CD14-positive monocyte (primary cell): ENCODE data around the gene CSMD2. TPM values are rescaled to one million over a fixed set of nuclear protein-coding genes. Genes with fewer than 3 reads are reported as not detected.

Source experiments
- DNase-seq, 3 donors: peaks; one replicate each; pipeline ENCODE4 v3.0.0-alpha.2; 2011 to 2022
- H2AFZ ChIP-seq: 2 replicates; pipeline ENCODE4 v1.6.0; 2012; ENCODE audit warnings: mild to moderate bottlenecking, low read depth, low read length, inconsistent platforms; ENCODE audit not compliant: insufficient read depth, poor library complexity, severe bottlenecking
- H3K27ac ChIP-seq, 2 donors: 1 replicate in 1 of 2; 2 replicates in 1 of 2; pipeline ENCODE4 v1.5.1; 2012 to 2013; ENCODE audit warnings: low read length in 2 of 2, control low read depth in 1 of 2, inconsistent platforms in 1 of 2, low read depth in 1 of 2, mild to moderate bottlenecking in 1 of 2
- H3K27me3 ChIP-seq, 2 donors: one replicate each; pipeline versions ENCODE4 v1.6.0 to v1.6.1; 2011 to 2013; ENCODE audit warnings: low read length in 2 of 2; ENCODE audit not compliant: control insufficient read depth in 2 of 2, insufficient read depth in 2 of 2
- H3K36me3 ChIP-seq, 2 donors: replicated peaks in 1 of 2; 1 replicate in 1 of 2; 2 replicates in 1 of 2; pipeline versions ENCODE4 v1.5.1 to v1.6.1; 2012 to 2013; ENCODE audit warnings: low read length in 2 of 2, control low read depth in 1 of 2, inconsistent platforms in 1 of 2, mild to moderate bottlenecking in 1 of 2; ENCODE audit not compliant: insufficient read depth in 2 of 2, control insufficient read depth in 1 of 2
- H3K4me1 ChIP-seq, 2 donors: 1 replicate in 1 of 2; 2 replicates in 1 of 2; pipeline versions ENCODE4 v1.5.1 to v1.6.1; 2012 to 2013; ENCODE audit warnings: low read length in 2 of 2, control low read depth in 1 of 2, inconsistent platforms in 1 of 2, mild to moderate bottlenecking in 1 of 2, moderate library complexity in 1 of 2; ENCODE audit not compliant: insufficient read depth in 2 of 2, control insufficient read depth in 1 of 2
- H3K4me2 ChIP-seq: replicated peaks from 2 replicates; pipeline ENCODE3; 2012; ENCODE audit warnings: low read length, moderate library complexity, mild to moderate bottlenecking; ENCODE audit not compliant: poor library complexity, severe bottlenecking; ENCODE audit errors: extremely low read depth
- H3K4me3 ChIP-seq, 3 experiments: fragments of 200-600 bp in 1 of 3; sonication (generic) in 1 of 3; replicated peaks in 1 of 3; 1 replicate in 2 of 3; 2 replicates in 1 of 3; pipeline ENCODE4 v1.5.1; 2011 to 2013; ENCODE audit warnings: low read length in 3 of 3, mild to moderate bottlenecking in 3 of 3, control low read depth in 2 of 3, low read depth in 2 of 3, inconsistent platforms in 1 of 3, moderate library complexity in 1 of 3
- H3K79me2 ChIP-seq: 2 replicates; pipeline ENCODE4 v1.6.0; 2012; ENCODE audit warnings: mild to moderate bottlenecking, control low read depth, inconsistent platforms, low read length, moderate library complexity; ENCODE audit not compliant: insufficient read depth
- H3K9ac ChIP-seq: 2 replicates; pipeline ENCODE4 v1.6.0; 2017; ENCODE audit warnings: low read length, mild to moderate bottlenecking; ENCODE audit not compliant: insufficient read depth, poor library complexity, severe bottlenecking
- H3K9me3 ChIP-seq, 2 donors: replicated peaks in 1 of 2; 1 replicate in 1 of 2; 2 replicates in 1 of 2; pipeline versions ENCODE4 v1.5.1 to v1.6.1; 2012 to 2013; ENCODE audit warnings: low read length in 2 of 2, control low read depth in 1 of 2; ENCODE audit not compliant: control insufficient read depth in 1 of 2, insufficient read depth in 1 of 2
- H4K20me1 ChIP-seq: 2 replicates; pipeline ENCODE4 v1.6.0; 2012; ENCODE audit warnings: mild to moderate bottlenecking, low read length, control low read depth, moderate library complexity; ENCODE audit not compliant: insufficient read depth
- H3K27ac Mint-ChIP-seq, 7 donors: one replicate each; pipeline ENCODE4 v1.8.0; 2020; ENCODE audit warnings: mild to moderate bottlenecking in 7 of 7, mixed read lengths in 7 of 7, moderate library complexity in 6 of 7, inconsistent platforms in 2 of 7
- H3K27me3 Mint-ChIP-seq, 3 donors: one replicate each; pipeline ENCODE4 v1.8.0; 2021 to 2022; ENCODE audit warnings: low read depth in 3 of 3, mild to moderate bottlenecking in 3 of 3, mixed read lengths in 3 of 3, moderate library complexity in 3 of 3, inconsistent platforms in 1 of 3
- H3K36me3 Mint-ChIP-seq, 2 donors: one replicate each; pipeline ENCODE4 v1.8.0; 2020; ENCODE audit warnings: mixed read lengths in 2 of 2, inconsistent platforms in 1 of 2, mild to moderate bottlenecking in 1 of 2
- H3K4me1 Mint-ChIP-seq: one replicate; pipeline ENCODE4 v1.8.0; 2020; ENCODE audit warnings: mild to moderate bottlenecking, mixed read lengths
- H3K4me3 Mint-ChIP-seq, 2 donors: one replicate each; pipeline ENCODE4 v1.8.0; 2020; ENCODE audit warnings: mild to moderate bottlenecking in 2 of 2, mixed read lengths in 2 of 2, moderate library complexity in 1 of 2
- H3K9me3 Mint-ChIP-seq, 7 donors: one replicate each; pipeline ENCODE4 v1.8.0; 2020 to 2022; ENCODE audit warnings: mixed read lengths in 7 of 7, mild to moderate bottlenecking in 6 of 7, moderate library complexity in 6 of 7, inconsistent platforms in 2 of 7
- CTCF ChIP-seq: fragments of 200-600 bp; IDR thresholded peaks from one replicate; pipeline ENCODE4 v1.8.0; 2022; ENCODE audit warnings: antibody characterized with exemption, mild to moderate bottlenecking
- WGBS: methylation state at CpG from one replicate; pipeline ENCODE4 v1.1.5; 2013; ENCODE audit warnings: missing lambda C conversion rate; ENCODE audit not compliant: insufficient coverage; 5-methylcytosine and 5-hydroxymethylcytosine counted together
- intact Hi-C, 2 donors: fragments of 100-400 bp; cut with micrococcal nuclease; formaldehyde crosslinking; loops; one replicate each; pipeline versions ENCODE4 v1.15.0 to v1.15.1; 2023
- polyA plus RNA-seq, 3 donors: library from polyadenylated mRNA; depleted of rRNA in 1 of 3; unstranded in 2 of 3; stranded (reverse) in 1 of 3; fragments of 300-500 nt in 2 of 3; fragments of >200 nt in 1 of 3; fragmentation: Illumina TruSeq in 2 of 3; gene quantifications; 1 replicate in 2 of 3; 2 replicates in 1 of 3; pipeline ENCODE4 v1.2.3, GENCODE V29; 2012 to 2021

The CSMD2 gene
- polyA plus RNA-seq, 3 donors, result 0.04 TPM; not detected in 2

DNA sequence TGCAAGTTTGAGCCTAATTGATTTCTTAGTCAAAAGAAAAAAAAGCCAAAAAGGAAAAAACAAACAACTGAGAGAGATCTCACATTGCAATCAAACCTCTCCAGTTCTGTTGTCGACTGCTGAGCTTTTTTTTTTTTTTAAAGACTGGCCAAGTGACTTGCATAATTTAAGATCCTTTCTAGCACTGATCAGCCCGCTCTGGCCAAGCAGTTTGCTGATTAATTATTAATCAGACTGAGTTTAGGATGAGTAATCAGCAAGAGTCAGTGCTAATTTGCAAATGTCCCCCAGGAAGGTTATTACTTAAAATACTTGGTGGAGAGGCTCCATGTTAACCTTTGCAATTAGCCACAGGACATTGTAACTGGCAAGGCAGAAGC, 261.8 kb downstream of the CSMD2 start:
- H3K4me3 ChIP-seq, result no peak overlapping the region
- H3K27me3 ChIP-seq, result no peaks in the 10 kb centered on the region
- H2AFZ ChIP-seq, result no peak overlapping the region
- H3K4me2 ChIP-seq, result no peak overlapping the region
- H3K4me3 Mint-ChIP-seq, result no peak overlapping the region
- no peaks in the 10 kb centered on the region for H3K4me1 ChIP-seq
- H4K20me1 ChIP-seq, result no peaks in the 10 kb centered on the region
- peaks cover 3 to 8% (median 3%) of the 10 kb centered on the region in 3 donors for H3K27me3 Mint-ChIP-seq
- H3K36me3 ChIP-seq, result no peaks in the 10 kb centered on the region
- no peak overlapping the region for H3K9ac ChIP-seq
- 83% methylated on average over 1 of the region's 2 CpGs for WGBS
- no peak for DNase-seq
- no peaks in the 10 kb centered on the region for H3K9me3 ChIP-seq
- peaks cover 0 to 13% (median 0%) of the 10 kb centered on the region in 7 donors for H3K9me3 Mint-ChIP-seq
- no peak for TF ChIP-seq CTCF
- H3K27ac ChIP-seq, result no peak overlapping the region
- intact Hi-C loops, result no loop called here
- no peak overlapping the region for H3K27ac Mint-ChIP-seq
- H3K4me1 Mint-ChIP-seq, result no peaks in the 10 kb centered on the region
- H3K36me3 Mint-ChIP-seq, result no peaks in the 10 kb centered on the region
- no peaks in the 10 kb centered on the region for H3K79me2 ChIP-seq

DNA sequence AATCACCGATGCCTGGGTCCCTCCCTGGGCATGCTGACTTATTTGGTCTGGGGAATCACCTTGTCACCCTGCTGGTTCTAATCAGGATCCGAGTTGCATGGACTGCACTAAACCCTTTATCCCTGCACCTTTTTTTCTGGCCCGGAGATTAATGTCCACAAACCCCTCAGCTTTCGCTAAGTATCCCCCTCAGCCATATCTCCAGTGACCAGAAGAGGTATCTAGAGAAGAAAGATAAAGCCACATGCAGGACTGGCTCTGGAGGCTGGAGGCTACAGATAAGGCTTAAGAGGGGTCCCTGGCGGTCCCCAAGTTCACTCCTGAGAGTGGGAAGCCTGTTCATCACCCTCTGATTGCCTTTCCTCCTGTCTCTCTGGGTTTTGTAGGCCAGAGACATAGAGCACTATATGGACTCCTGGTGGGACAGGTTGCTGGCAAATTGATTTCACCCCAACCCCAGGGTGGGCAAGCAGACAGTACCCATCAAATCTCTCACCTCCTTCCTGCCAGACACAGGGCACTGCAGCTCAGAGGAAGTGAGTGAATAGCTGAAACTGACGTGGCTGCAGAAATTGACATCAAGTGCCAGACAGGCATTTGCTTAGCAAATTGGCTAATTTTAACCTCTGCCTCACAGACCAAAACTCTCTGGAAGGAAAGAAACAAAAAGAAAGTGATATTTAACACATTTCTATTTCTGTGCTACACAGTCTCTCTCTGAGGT, 262.4 kb downstream of the CSMD2 start:
- H3K27me3 ChIP-seq, result no peaks in the 10 kb centered on the region
- TF ChIP-seq CTCF, result no peak
- no peaks in the 10 kb centered on the region for H3K4me1 Mint-ChIP-seq
- H3K9ac ChIP-seq, result no peak overlapping the region
- intact Hi-C loops, result no loop called here
- H3K27me3 Mint-ChIP-seq, result peaks cover 3 to 8% (median 3%) of the 10 kb centered on the region in 3 donors
- peaks cover 0 to 13% (median 0%) of the 10 kb centered on the region in 7 donors for H3K9me3 Mint-ChIP-seq
- no peaks in the 10 kb centered on the region for H4K20me1 ChIP-seq
- no peak overlapping the region for H3K27ac ChIP-seq
- no peak overlapping the region for H3K27ac Mint-ChIP-seq
- no peak overlapping the region for H3K4me3 ChIP-seq
- no peaks in the 10 kb centered on the region for H3K9me3 ChIP-seq
- no peaks in the 10 kb centered on the region for H3K79me2 ChIP-seq
- no peaks in the 10 kb centered on the region for H3K36me3 ChIP-seq
- no peak overlapping the region for H3K4me3 Mint-ChIP-seq
- H3K4me1 ChIP-seq, result no peaks in the 10 kb centered on the region
- H3K4me2 ChIP-seq, result no peak overlapping the region
- no CpG with 5 or more reads among the region's 6 CpGs for WGBS
- no peak for DNase-seq
- no peaks in the 10 kb centered on the region for H3K36me3 Mint-ChIP-seq
- no peak overlapping the region for H2AFZ ChIP-seq
